GM23338 (cell line): Measurements from ENCODE around the gene FAM83B. TPM values are rescaled to one million over a fixed set of nuclear protein-coding genes. Genes with fewer than 3 reads are reported as not detected.

Experiments
- ATAC-seq: fragments of 200-7000 bp; cut with Tn5 transposase; 3 replicates; pipeline ENCODE4 v1.9.1; 2020
- DNase-seq: peaks from one replicate; pipeline ENCODE4 v3.0.0-alpha.2; 2015; ENCODE audit warnings: low spot score
- H2AFZ ChIP-seq: fragments of 200-600 bp; sonication (generic); 2 replicates; pipeline ENCODE4 v1.8.0; 2016; ENCODE audit warnings: antibody characterized with exemption, mild to moderate bottlenecking, moderate library complexity
- H3F3A ChIP-seq: fragments of 200-600 bp; sonication (generic); replicated peaks from 2 replicates; pipeline ENCODE4 v1.8.0; 2017; ENCODE audit warnings: antibody characterized with exemption, mixed run types, low read depth
- H3K27ac ChIP-seq: fragments of 200-600 bp; sonication (generic); 2 replicates; pipeline ENCODE4 v1.6.1; 2016; ENCODE audit warnings: low read depth
- H3K27me3 ChIP-seq: fragments of 200-600 bp; sonication (generic); 2 replicates; pipeline ENCODE4 v1.8.0; 2016; ENCODE audit warnings: mild to moderate bottlenecking, mixed run types, moderate library complexity; ENCODE audit not compliant: insufficient read depth
- H3K36me3 ChIP-seq: fragments of 200-600 bp; sonication (generic); 2 replicates; pipeline ENCODE4 v1.8.0; 2016; ENCODE audit warnings: mild to moderate bottlenecking; ENCODE audit not compliant: insufficient read depth
- H3K4me1 ChIP-seq: fragments of 200-600 bp; sonication (generic); 2 replicates; pipeline ENCODE4 v1.8.0; 2016; ENCODE audit warnings: mild to moderate bottlenecking, moderate library complexity; ENCODE audit not compliant: insufficient read depth
- H3K4me2 ChIP-seq: fragments of 200-600 bp; sonication (generic); 2 replicates; pipeline ENCODE4 v1.7.1; 2017; ENCODE audit warnings: mixed run types
- H3K4me3 ChIP-seq: fragments of 200-600 bp; sonication (generic); 2 replicates; pipeline ENCODE4 v1.6.1; 2016; ENCODE audit warnings: mixed run types
- H3K79me2 ChIP-seq: fragments of 200-600 bp; sonication (generic); replicated peaks from 2 replicates; pipeline ENCODE4 v1.8.0; 2017; ENCODE audit warnings: mild to moderate bottlenecking; ENCODE audit not compliant: insufficient read depth
- H3K9me2 ChIP-seq: fragments of 200-600 bp; sonication (generic); 2 replicates; pipeline ENCODE4 v1.8.0; 2017; ENCODE audit not compliant: insufficient read depth
- H4K20me1 ChIP-seq: fragments of 200-600 bp; sonication (generic); replicated peaks from 2 replicates; pipeline ENCODE4 v1.8.0; 2017; ENCODE audit warnings: mild to moderate bottlenecking; ENCODE audit not compliant: insufficient read depth
- H3K27ac Mint-ChIP-seq: 2 replicates; pipeline ENCODE4 v1.8.0; 2020; ENCODE audit warnings: inconsistent platforms, mild to moderate bottlenecking, moderate library complexity, mixed read lengths
- H3K27me3 Mint-ChIP-seq: 3 replicates; pipeline ENCODE4 v1.8.0; 2022; ENCODE audit warnings: low read depth, mild to moderate bottlenecking, moderate library complexity, mixed read lengths, inconsistent platforms; ENCODE audit not compliant: insufficient read depth, poor library complexity
- H3K36me3 Mint-ChIP-seq: 3 replicates; pipeline ENCODE4 v1.8.0; 2021; ENCODE audit warnings: low read depth, mild to moderate bottlenecking, inconsistent platforms, moderate library complexity, mixed read lengths
- H3K4me1 Mint-ChIP-seq: 3 replicates; pipeline ENCODE4 v1.8.0; 2020; ENCODE audit warnings: mild to moderate bottlenecking, inconsistent platforms, mixed read lengths
- H3K4me3 Mint-ChIP-seq: 3 replicates; pipeline ENCODE4 v1.8.0; 2021; ENCODE audit warnings: moderate library complexity, mild to moderate bottlenecking, inconsistent platforms, mixed read lengths
- H3K9me3 Mint-ChIP-seq: 3 replicates; pipeline ENCODE4 v1.8.0; 2020; ENCODE audit warnings: moderate library complexity, mild to moderate bottlenecking, inconsistent platforms, mixed read lengths
- CREB1 ChIP-seq: fragments of 250-450 bp; sonication (Bioruptor Pico); IDR thresholded peaks from 2 replicates; pipeline ENCODE4 v1.5.0; 2020; ENCODE audit warnings: low read depth, mild to moderate bottlenecking, moderate library complexity
- EZH2 ChIP-seq: fragments of 200-600 bp; sonication (generic); IDR thresholded peaks from one replicate; pipeline ENCODE4 v1.8.0; 2017; ENCODE audit warnings: antibody characterized with exemption, mild to moderate bottlenecking, low read depth; ENCODE audit not compliant: unreplicated experiment
- EZH2phosphoT487 ChIP-seq: fragments of 200-600 bp; sonication (generic); IDR thresholded peaks from one replicate; pipeline ENCODE4 v1.8.1; 2018; ENCODE audit warnings: antibody characterized with exemption; ENCODE audit not compliant: unreplicated experiment
- JUNB ChIP-seq: IDR thresholded peaks from one replicate; pipeline ENCODE4 v1.6.1; 2016; ENCODE audit warnings: antibody characterized with exemption; ENCODE audit not compliant: unreplicated experiment
- NANOG ChIP-seq: IDR thresholded peaks from 2 replicates; pipeline ENCODE4 v1.6.1; 2016; ENCODE audit warnings: antibody characterized with exemption, borderline replicate concordance
- POLR2AphosphoS5 ChIP-seq: IDR thresholded peaks from 2 replicates; pipeline ENCODE4 v1.6.1; 2016; ENCODE audit warnings: antibody characterized with exemption, low read depth
- STAT1 ChIP-seq: IDR thresholded peaks from one replicate; pipeline ENCODE4 v1.6.1; 2016; ENCODE audit warnings: antibody characterized with exemption; ENCODE audit not compliant: unreplicated experiment
- ZNF114 ChIP-seq: fragments of 250-450 bp; sonication (Bioruptor Pico); IDR thresholded peaks from 2 replicates; pipeline ENCODE4 v1.5.0; 2020; ENCODE audit warnings: mild to moderate bottlenecking, moderate library complexity
- ZNF331 ChIP-seq: fragments of 250-450 bp; sonication (Bioruptor Pico); IDR thresholded peaks from 2 replicates; pipeline ENCODE4 v1.5.0; 2020; ENCODE audit warnings: low read depth, mild to moderate bottlenecking, moderate library complexity
- polyA plus RNA-seq: library from polyadenylated mRNA; unstranded; fragments of >200 nt; fragmentation: Nextera tagmentation; extraction: Ambion mirVana; gene quantifications from 2 replicates; pipeline ENCODE4 v1.2.1, GENCODE V29; 2016
- total RNA-seq: library from RNA; depleted of rRNA; stranded (reverse); fragments of >200 nt; shearing (Covaris generic); gene quantifications from 2 replicates; pipeline ENCODE4 v1.2.3, GENCODE V29; 2014
- TF ChIP-seq, protein P1 (sequence below), 2 experiments: fragments of 200-600 bp in 1 of 2; sonication (generic) in 1 of 2; conservative IDR thresholded peaks; 2 replicates each; pipeline versions ENCODE4 v1.5.1 to v1.6.1; 2016 to 2017; ENCODE audit warnings: antibody characterized with exemption in 2 of 2, low read depth in 2 of 2, mild to moderate bottlenecking in 2 of 2, moderate library complexity in 1 of 2
- TF ChIP-seq, protein P2 (sequence below): fragments of 250-450 bp; sonication (Bioruptor Pico); IDR thresholded peaks from 2 replicates; pipeline ENCODE4 v1.5.0; 2020; ENCODE audit warnings: mild to moderate bottlenecking, moderate library complexity
- TF ChIP-seq, protein P3 (sequence below): IDR thresholded peaks from one replicate; pipeline ENCODE4 v1.6.1; 2018; ENCODE audit warnings: antibody characterized with exemption; ENCODE audit not compliant: unreplicated experiment
- TF ChIP-seq, protein P4 (sequence below): IDR thresholded peaks from 2 replicates; pipeline ENCODE4 v1.6.1; 2016; ENCODE audit warnings: antibody characterized with exemption

The FAM83B gene
- total and polyA plus RNA-seq, 2 experiments from 2014 or later, result 1.4 to 7.7 TPM

DNA sequence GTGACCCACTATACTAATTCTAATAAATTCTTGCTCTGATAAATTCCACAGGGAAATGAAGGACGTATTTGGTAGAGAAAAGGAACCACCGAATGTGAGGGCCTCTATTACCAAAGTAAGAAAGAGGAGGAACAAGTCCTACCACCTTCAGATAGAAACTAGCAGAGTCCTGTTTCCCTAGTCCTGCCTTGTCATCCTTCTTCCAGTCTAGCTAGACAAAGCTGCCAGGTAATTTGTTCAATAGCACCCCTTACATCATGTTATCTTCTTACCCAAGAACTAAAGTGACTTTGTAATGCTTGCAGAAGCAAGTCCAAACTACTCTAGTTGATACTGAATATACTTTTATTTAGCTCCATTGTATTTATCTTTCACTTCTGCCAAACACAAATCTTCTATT lies 29.3 kb upstream of the FAM83B start:
- TF ChIP-seq, protein P1, sequence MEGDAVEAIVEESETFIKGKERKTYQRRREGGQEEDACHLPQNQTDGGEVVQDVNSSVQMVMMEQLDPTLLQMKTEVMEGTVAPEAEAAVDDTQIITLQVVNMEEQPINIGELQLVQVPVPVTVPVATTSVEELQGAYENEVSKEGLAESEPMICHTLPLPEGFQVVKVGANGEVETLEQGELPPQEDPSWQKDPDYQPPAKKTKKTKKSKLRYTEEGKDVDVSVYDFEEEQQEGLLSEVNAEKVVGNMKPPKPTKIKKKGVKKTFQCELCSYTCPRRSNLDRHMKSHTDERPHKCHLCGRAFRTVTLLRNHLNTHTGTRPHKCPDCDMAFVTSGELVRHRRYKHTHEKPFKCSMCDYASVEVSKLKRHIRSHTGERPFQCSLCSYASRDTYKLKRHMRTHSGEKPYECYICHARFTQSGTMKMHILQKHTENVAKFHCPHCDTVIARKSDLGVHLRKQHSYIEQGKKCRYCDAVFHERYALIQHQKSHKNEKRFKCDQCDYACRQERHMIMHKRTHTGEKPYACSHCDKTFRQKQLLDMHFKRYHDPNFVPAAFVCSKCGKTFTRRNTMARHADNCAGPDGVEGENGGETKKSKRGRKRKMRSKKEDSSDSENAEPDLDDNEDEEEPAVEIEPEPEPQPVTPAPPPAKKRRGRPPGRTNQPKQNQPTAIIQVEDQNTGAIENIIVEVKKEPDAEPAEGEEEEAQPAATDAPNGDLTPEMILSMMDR (conservative IDR thresholded peaks at IDR 0.05; ENCODE audit: low read depth in 2 of 2), result no peak
- TF ChIP-seq EZH2, result no peak
- TF ChIP-seq, protein P2, sequence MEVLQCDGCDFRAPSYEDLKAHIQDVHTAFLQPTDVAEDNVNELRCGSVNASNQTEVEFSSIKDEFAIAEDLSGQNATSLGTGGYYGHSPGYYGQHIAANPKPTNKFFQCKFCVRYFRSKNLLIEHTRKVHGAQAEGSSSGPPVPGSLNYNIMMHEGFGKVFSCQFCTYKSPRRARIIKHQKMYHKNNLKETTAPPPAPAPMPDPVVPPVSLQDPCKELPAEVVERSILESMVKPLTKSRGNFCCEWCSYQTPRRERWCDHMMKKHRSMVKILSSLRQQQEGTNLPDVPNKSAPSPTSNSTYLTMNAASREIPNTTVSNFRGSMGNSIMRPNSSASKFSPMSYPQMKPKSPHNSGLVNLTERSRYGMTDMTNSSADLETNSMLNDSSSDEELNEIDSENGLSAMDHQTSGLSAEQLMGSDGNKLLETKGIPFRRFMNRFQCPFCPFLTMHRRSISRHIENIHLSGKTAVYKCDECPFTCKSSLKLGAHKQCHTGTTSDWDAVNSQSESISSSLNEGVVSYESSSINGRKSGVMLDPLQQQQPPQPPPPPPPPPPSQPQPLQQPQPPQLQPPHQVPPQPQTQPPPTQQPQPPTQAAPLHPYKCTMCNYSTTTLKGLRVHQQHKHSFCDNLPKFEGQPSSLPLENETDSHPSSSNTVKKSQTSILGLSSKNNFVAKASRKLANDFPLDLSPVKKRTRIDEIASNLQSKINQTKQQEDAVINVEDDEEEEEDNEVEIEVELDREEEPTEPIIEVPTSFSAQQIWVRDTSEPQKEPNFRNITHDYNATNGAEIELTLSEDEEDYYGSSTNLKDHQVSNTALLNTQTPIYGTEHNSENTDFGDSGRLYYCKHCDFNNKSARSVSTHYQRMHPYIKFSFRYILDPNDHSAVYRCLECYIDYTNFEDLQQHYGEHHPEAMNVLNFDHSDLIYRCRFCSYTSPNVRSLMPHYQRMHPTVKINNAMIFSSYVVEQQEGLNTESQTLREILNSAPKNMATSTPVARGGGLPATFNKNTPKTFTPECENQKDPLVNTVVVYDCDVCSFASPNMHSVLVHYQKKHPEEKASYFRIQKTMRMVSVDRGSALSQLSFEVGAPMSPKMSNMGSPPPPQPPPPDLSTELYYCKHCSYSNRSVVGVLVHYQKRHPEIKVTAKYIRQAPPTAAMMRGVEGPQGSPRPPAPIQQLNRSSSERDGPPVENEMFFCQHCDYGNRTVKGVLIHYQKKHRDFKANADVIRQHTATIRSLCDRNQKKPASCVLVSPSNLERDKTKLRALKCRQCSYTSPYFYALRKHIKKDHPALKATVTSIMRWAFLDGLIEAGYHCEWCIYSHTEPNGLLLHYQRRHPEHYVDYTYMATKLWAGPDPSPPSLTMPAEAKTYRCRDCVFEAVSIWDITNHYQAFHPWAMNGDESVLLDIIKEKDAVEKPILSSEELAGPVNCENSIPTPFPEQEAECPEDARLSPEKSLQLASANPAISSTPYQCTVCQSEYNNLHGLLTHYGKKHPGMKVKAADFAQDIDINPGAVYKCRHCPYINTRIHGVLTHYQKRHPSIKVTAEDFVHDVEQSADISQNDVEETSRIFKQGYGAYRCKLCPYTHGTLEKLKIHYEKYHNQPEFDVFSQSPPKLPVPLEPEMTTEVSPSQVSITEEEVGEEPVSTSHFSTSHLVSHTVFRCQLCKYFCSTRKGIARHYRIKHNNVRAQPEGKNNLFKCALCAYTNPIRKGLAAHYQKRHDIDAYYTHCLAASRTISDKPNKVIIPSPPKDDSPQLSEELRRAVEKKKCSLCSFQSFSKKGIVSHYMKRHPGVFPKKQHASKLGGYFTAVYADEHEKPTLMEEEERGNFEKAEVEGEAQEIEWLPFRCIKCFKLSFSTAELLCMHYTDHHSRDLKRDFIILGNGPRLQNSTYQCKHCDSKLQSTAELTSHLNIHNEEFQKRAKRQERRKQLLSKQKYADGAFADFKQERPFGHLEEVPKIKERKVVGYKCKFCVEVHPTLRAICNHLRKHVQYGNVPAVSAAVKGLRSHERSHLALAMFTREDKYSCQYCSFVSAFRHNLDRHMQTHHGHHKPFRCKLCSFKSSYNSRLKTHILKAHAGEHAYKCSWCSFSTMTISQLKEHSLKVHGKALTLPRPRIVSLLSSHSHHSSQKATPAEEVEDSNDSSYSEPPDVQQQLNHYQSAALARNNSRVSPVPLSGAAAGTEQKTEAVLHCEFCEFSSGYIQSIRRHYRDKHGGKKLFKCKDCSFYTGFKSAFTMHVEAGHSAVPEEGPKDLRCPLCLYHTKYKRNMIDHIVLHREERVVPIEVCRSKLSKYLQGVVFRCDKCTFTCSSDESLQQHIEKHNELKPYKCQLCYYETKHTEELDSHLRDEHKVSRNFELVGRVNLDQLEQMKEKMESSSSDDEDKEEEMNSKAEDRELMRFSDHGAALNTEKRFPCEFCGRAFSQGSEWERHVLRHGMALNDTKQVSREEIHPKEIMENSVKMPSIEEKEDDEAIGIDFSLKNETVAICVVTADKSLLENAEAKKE (CRISPR knock-in tag), result no peak
- no peak for TF ChIP-seq EZH2phosphoT487
- TF ChIP-seq JUNB, result no peak
- TF ChIP-seq POLR2AphosphoS5, result no peak
- no peak for TF ChIP-seq NANOG
- TF ChIP-seq, protein P3, sequence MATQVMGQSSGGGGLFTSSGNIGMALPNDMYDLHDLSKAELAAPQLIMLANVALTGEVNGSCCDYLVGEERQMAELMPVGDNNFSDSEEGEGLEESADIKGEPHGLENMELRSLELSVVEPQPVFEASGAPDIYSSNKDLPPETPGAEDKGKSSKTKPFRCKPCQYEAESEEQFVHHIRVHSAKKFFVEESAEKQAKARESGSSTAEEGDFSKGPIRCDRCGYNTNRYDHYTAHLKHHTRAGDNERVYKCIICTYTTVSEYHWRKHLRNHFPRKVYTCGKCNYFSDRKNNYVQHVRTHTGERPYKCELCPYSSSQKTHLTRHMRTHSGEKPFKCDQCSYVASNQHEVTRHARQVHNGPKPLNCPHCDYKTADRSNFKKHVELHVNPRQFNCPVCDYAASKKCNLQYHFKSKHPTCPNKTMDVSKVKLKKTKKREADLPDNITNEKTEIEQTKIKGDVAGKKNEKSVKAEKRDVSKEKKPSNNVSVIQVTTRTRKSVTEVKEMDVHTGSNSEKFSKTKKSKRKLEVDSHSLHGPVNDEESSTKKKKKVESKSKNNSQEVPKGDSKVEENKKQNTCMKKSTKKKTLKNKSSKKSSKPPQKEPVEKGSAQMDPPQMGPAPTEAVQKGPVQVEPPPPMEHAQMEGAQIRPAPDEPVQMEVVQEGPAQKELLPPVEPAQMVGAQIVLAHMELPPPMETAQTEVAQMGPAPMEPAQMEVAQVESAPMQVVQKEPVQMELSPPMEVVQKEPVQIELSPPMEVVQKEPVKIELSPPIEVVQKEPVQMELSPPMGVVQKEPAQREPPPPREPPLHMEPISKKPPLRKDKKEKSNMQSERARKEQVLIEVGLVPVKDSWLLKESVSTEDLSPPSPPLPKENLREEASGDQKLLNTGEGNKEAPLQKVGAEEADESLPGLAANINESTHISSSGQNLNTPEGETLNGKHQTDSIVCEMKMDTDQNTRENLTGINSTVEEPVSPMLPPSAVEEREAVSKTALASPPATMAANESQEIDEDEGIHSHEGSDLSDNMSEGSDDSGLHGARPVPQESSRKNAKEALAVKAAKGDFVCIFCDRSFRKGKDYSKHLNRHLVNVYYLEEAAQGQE, result no peak
- no peak for TF ChIP-seq ZNF331 (CRISPR knock-in tag)
- TF ChIP-seq ZNF114 (CRISPR knock-in tag), result no peak
- TF ChIP-seq STAT1, result no peak
- TF ChIP-seq, protein P4, sequence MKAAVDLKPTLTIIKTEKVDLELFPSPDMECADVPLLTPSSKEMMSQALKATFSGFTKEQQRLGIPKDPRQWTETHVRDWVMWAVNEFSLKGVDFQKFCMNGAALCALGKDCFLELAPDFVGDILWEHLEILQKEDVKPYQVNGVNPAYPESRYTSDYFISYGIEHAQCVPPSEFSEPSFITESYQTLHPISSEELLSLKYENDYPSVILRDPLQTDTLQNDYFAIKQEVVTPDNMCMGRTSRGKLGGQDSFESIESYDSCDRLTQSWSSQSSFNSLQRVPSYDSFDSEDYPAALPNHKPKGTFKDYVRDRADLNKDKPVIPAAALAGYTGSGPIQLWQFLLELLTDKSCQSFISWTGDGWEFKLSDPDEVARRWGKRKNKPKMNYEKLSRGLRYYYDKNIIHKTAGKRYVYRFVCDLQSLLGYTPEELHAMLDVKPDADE, result no peak
- TF ChIP-seq CREB1 (CRISPR knock-in tag), result no peak
- H3K27me3 Mint-ChIP-seq, result no peaks in the 10 kb centered on the region
- Histone ChIP-seq H3K4me2 (no peak overlapping the region), H3K9me2 (no peaks in the 10 kb centered on the region), H3K27me3 (no peaks in the 10 kb centered on the region), H3K4me3 (no peak overlapping the region), H3K4me1 (no peaks in the 10 kb centered on the region), H3F3A (no peaks in the 10 kb centered on the region), H2AFZ (no peak overlapping the region), H3K27ac (no peak overlapping the region), H3K36me3 (no peaks in the 10 kb centered on the region), H4K20me1 (no peaks in the 10 kb centered on the region), H3K79me2 (no peaks in the 10 kb centered on the region)
- ATAC-seq (no peak), DNase-seq (no peak)
- no peaks in the 10 kb centered on the region for H3K36me3 Mint-ChIP-seq
- H3K9me3 Mint-ChIP-seq, result peaks cover 3% of the 10 kb centered on the region; the same call in 1 of the 3 replicates
- H3K4me3 Mint-ChIP-seq, result no peak overlapping the region
- H3K27ac Mint-ChIP-seq, result no peak overlapping the region
- no peaks in the 10 kb centered on the region for H3K4me1 Mint-ChIP-seq
